A375 (cell line): ENCODE measurements around the gene OR2AP1. TPM values are rescaled to one million over a fixed set of nuclear protein-coding genes. Genes with fewer than 3 reads are reported as not detected.

Source experiments
- total RNA-seq: library from RNA; depleted of rRNA; stranded (reverse); fragments of >200 nt; shearing (Covaris generic); gene quantifications from 2 replicates; pipeline ENCODE4 v1.2.3, GENCODE V29; 2014; rRNA removed

The OR2AP1 gene
- total RNA-seq, result not detected in 2 replicates

DNA sequence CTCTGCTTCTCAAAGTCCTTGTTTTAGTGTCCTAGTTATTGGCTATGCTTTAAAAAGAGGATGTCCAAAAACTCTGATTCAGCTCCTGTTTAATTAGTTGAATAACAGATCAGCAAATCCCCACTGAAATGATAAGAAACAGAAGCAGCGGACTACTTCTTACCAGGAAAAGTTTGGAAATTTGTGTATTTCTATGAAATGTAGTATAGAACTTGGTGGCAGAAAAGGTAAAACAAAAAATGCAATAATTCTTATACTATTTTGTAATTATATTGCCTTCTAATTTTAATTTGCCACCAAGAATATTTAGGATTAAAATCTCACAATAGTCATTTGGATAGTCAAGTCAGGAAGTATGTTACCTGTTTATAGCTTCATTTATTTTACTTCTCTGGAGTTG is at the start of gene OR2AP1:
TSS of gene OR2AP1 (plus strand) at position 301 of the 400 bp plus-strand sequence. CDS start 1,947 bp downstream, outside the sequence.

DNA sequence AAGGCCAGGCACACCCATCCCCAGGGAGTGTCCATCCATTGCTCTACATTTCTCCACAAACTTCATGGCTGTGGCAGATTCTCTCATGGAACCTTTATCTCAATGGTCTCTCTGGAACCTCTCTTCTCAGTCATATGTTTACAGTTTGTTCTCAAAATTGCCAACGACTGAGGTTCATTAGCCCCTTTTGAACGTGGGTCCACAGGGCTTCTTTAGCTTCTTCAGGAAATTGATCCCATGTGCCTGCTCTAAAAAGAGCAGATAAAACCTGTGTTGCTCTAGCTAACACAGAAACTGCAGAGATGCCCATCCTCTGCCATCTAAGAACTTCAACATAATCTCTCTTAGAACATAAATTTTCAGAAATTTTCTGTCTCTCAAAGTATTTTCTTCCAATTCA is 23.0 kb upstream of the OR2AP1 start, which contains the start of gene OR6C4:
TSS of gene OR6C4 (plus strand) at position 301 of the 400 bp plus-strand sequence. CDS start 1,625 bp downstream, outside the sequence.

Other genes starting within 250 kb of the OR2AP1 start
- gene OR6C3, start 241.7 kb upstream of the OR2AP1 start, total RNA-seq, result not detected in 2 replicates
- gene OR6C75, start 209.5 kb upstream of the OR2AP1 start, total RNA-seq, result not detected in 2 replicates
- gene OR6C65, start 171.9 kb upstream of the OR2AP1 start, total RNA-seq, result not detected in 2 replicates
- not detected in 2 replicates for gene OR6C76, start 146.2 kb upstream of the OR2AP1 start, total RNA-seq
- gene OR6C2, start 128.4 kb upstream of the OR2AP1 start, total RNA-seq, result not detected in 2 replicates
- 0.38 TPM in 1 of 2 replicates, not detected in the other for gene OR6C70, start 102.3 kb upstream of the OR2AP1 start, total RNA-seq
- not detected in 2 replicates for gene OR6C68, start 80.1 kb upstream of the OR2AP1 start, total RNA-seq
- not detected in 2 replicates for gene OR6C4, start 22.9 kb upstream of the OR2AP1 start, total RNA-seq
- gene OR10P1, start 64.4 kb downstream of the OR2AP1 start, total RNA-seq, result not detected in 2 replicates
- 6.5 and 6.9 TPM in 2 replicates for gene ITGA7, start 135.4 kb downstream of the OR2AP1 start, total RNA-seq
- 218 and 226 TPM in 2 replicates for gene BLOC1S1, start 143.6 kb downstream of the OR2AP1 start, total RNA-seq
- gene RDH5, start 147.9 kb downstream of the OR2AP1 start, total RNA-seq, result 11.8 and 14.3 TPM in 2 replicates
- 883 and 969 TPM in 2 replicates for gene CD63, start 156.5 kb downstream of the OR2AP1 start, total RNA-seq
- 13.4 and 17.0 TPM in 2 replicates for gene GDF11, start 170.7 kb downstream of the OR2AP1 start, total RNA-seq
- gene SARNP, start 245.3 kb downstream of the OR2AP1 start, total RNA-seq, result 155 and 176 TPM in 2 replicates
- gene ORMDL2, start 245.6 kb downstream of the OR2AP1 start, total RNA-seq, result 19.9 and 24.5 TPM in 2 replicates